IMR-90 (cell line): ENCODE measurements around the gene ATP10A. TPM values are rescaled to one million over a fixed set of nuclear protein-coding genes. Genes with fewer than 3 reads are reported as not detected.

Source experiments
- ATAC-seq: fragments of 200-7000 bp; cut with Tn5 transposase; 2 replicates; pipeline ENCODE4 v1.9.1; 2020; ENCODE audit warnings: low read depth, mild to moderate bottlenecking, moderate library complexity
- BruUV-seq: library from RNA; stranded (reverse); fragments of 400-500 nt; replicated peaks from 2 replicates; lab custom pipeline; 2021; lab: Mats Ljungman, UMichigan
- CTCF ChIA-PET: fragments of 300-600 bp; formaldehyde crosslinking; extraction: SDS; loops from one replicate; lab custom pipeline; 2021; ENCODE audit warnings: antibody characterized with exemption; lab: Yijun Ruan, JAX
- POLR2A ChIA-PET: fragments of 300-600 bp; sonication (Branson Sonifier 250); formaldehyde crosslinking; loops from one replicate; lab custom pipeline; 2022; ENCODE audit warnings: antibody characterized with exemption; ENCODE audit not compliant: unreplicated experiment; lab: Charles Lee
- DNase-seq: peaks from one replicate; pipeline ENCODE4 v3.0.0; 2013
- H2AFZ ChIP-seq: replicated peaks from 2 replicates; pipeline ENCODE3; 2013; ENCODE audit warnings: low read length, mild to moderate bottlenecking; ENCODE audit not compliant: poor library complexity
- H2AK5ac ChIP-seq: 2 replicates; pipeline ENCODE4 v1.6.1; 2013; ENCODE audit warnings: low read depth, low read length, inconsistent platforms
- H2AK9ac ChIP-seq: replicated peaks from 2 replicates; pipeline ENCODE3; 2013; ENCODE audit warnings: mild to moderate bottlenecking, low read depth, low read length, moderate library complexity; ENCODE audit not compliant: poor library complexity
- H2BK120ac ChIP-seq: 2 replicates; pipeline ENCODE4 v1.6.1; 2013; ENCODE audit warnings: low read depth, low read length, inconsistent platforms
- H2BK15ac ChIP-seq: 3 replicates; pipeline ENCODE4 v1.6.1; 2013; ENCODE audit warnings: low read depth, low read length, inconsistent platforms
- H2BK20ac ChIP-seq: 2 replicates; pipeline ENCODE4 v1.6.1; 2013; ENCODE audit warnings: low read depth, mild to moderate bottlenecking, inconsistent platforms, low read length, moderate library complexity
- H2BK5ac ChIP-seq: 2 replicates; pipeline ENCODE4 v1.6.1; 2013; ENCODE audit warnings: mild to moderate bottlenecking, low read depth, low read length, inconsistent platforms; ENCODE audit not compliant: poor library complexity, severe bottlenecking
- H3K14ac ChIP-seq: replicated peaks from 2 replicates; pipeline ENCODE4 v1.6.1; 2013; ENCODE audit warnings: low read depth, low read length, inconsistent platforms
- H3K18ac ChIP-seq: 2 replicates; pipeline ENCODE4 v1.6.1; 2013; ENCODE audit warnings: low read depth, low read length, control low read depth
- H3K23ac ChIP-seq: 2 replicates; pipeline ENCODE4 v1.6.1; 2013; ENCODE audit warnings: low read depth, low read length, inconsistent platforms
- H3K27ac ChIP-seq: 2 replicates; pipeline ENCODE4 v1.5.1; 2013; ENCODE audit warnings: mild to moderate bottlenecking, control low read depth, low read length; ENCODE audit not compliant: insufficient read depth
- H3K27me3 ChIP-seq: 2 replicates; pipeline ENCODE4 v1.6.1; 2013; ENCODE audit warnings: low read length; ENCODE audit not compliant: control insufficient read depth, insufficient read depth
- H3K36me3 ChIP-seq: 2 replicates; pipeline ENCODE4 v1.6.1; 2013; ENCODE audit warnings: low read length, mixed read lengths; ENCODE audit not compliant: control insufficient read depth, insufficient read depth
- H3K4ac ChIP-seq: 2 replicates; pipeline ENCODE4 v1.6.1; 2013; ENCODE audit warnings: low read depth, low read length, inconsistent platforms
- H3K4me1 ChIP-seq: 2 replicates; pipeline ENCODE4 v1.6.1; 2013; ENCODE audit warnings: low read length, mixed read lengths; ENCODE audit not compliant: control insufficient read depth, insufficient read depth
- H3K4me2 ChIP-seq: 2 replicates; pipeline ENCODE4 v1.6.1; 2013; ENCODE audit warnings: low read depth, mild to moderate bottlenecking, control low read depth, low read length, moderate library complexity
- H3K4me3 ChIP-seq: 2 replicates; pipeline ENCODE4 v1.5.1; 2013; ENCODE audit warnings: low read depth, mild to moderate bottlenecking, control low read depth, low read length, moderate library complexity; ENCODE audit not compliant: insufficient read depth
- H3K56ac ChIP-seq: 2 replicates; pipeline ENCODE4 v1.6.1; 2013; ENCODE audit warnings: low read length, inconsistent platforms; ENCODE audit not compliant: insufficient read depth; ENCODE audit errors: extremely low read depth
- H3K79me1 ChIP-seq, 2 experiments: 2 replicates each; pipeline ENCODE4 v1.6.1; 2013; ENCODE audit warnings: low read length in 2 of 2, inconsistent platforms in 1 of 2, low read depth in 1 of 2
- H3K9ac ChIP-seq: 2 replicates; pipeline ENCODE4 v1.6.1; 2013; ENCODE audit warnings: low read depth, low read length, control low read depth
- H3K9me1 ChIP-seq: 2 replicates; pipeline ENCODE4 v1.6.1; 2013; ENCODE audit warnings: low read length, inconsistent platforms; ENCODE audit not compliant: insufficient read depth
- H3K9me3 ChIP-seq: 2 replicates; pipeline ENCODE4 v1.6.1; 2013; ENCODE audit warnings: low read length; ENCODE audit not compliant: control insufficient read depth, insufficient read depth
- H4K20me1 ChIP-seq: 2 replicates; pipeline ENCODE4 v1.6.1; 2013; ENCODE audit warnings: low read length, inconsistent platforms; ENCODE audit not compliant: insufficient read depth
- H4K5ac ChIP-seq: 2 replicates; pipeline ENCODE4 v1.6.1; 2013; ENCODE audit warnings: mild to moderate bottlenecking, low read depth, low read length, control low read depth
- H4K8ac ChIP-seq, 2 experiments: 2 replicates each; pipeline ENCODE4 v1.6.1; 2013; ENCODE audit warnings: low read depth in 2 of 2, low read length in 2 of 2, control low read depth in 1 of 2, inconsistent platforms in 1 of 2
- H4K91ac ChIP-seq: 2 replicates; pipeline ENCODE4 v1.6.1; 2013; ENCODE audit warnings: low read depth, low read length, inconsistent platforms; ENCODE audit not compliant: insufficient read depth
- BHLHE40 ChIP-seq: fragments of 150-350 bp; IDR thresholded peaks from 2 replicates; pipeline ENCODE4 v1.6.1; 2016; ENCODE audit warnings: mild to moderate bottlenecking, low read depth, low read length
- CEBPB ChIP-seq: IDR thresholded peaks from 2 replicates; pipeline ENCODE4 v1.6.1; 2012; ENCODE audit warnings: low read depth, low read length, improper control_type of control experiment
- CTCF ChIP-seq: conservative IDR thresholded peaks from 2 replicates; pipeline ENCODE4 v1.5.1; 2012; ENCODE audit warnings: mild to moderate bottlenecking, low read depth, low read length, improper control_type of control experiment
- ELK1 ChIP-seq: fragments of 150-350 bp; IDR thresholded peaks from 2 replicates; pipeline ENCODE4 v1.6.1; 2016; ENCODE audit warnings: low read depth, mild to moderate bottlenecking, low read length, moderate library complexity, borderline replicate concordance
- FOS ChIP-seq: fragments of 150-350 bp; IDR thresholded peaks from 2 replicates; pipeline ENCODE4 v1.6.1; 2016; ENCODE audit warnings: low read depth, low read length
- MAZ ChIP-seq: IDR thresholded peaks from 2 replicates; pipeline ENCODE4 v1.6.1; 2012; ENCODE audit warnings: low read depth, mild to moderate bottlenecking, low read length, improper control_type of control experiment, moderate library complexity, borderline replicate concordance
- MXI1 ChIP-seq: IDR thresholded peaks from 2 replicates; pipeline ENCODE4 v1.6.1; 2012; ENCODE audit warnings: low read depth, mild to moderate bottlenecking, low read length, moderate library complexity, borderline replicate concordance
- NFE2L2 ChIP-seq: fragments of 150-350 bp; IDR thresholded peaks from 2 replicates; pipeline ENCODE4 v1.6.1; 2016; ENCODE audit warnings: low read depth, mild to moderate bottlenecking, low read length
- POLR2A ChIP-seq: IDR thresholded peaks from 2 replicates; pipeline ENCODE4 v1.6.1; 2012; ENCODE audit warnings: mild to moderate bottlenecking, low read depth, low read length
- RAD21 ChIP-seq: IDR thresholded peaks from 2 replicates; pipeline ENCODE4 v1.6.1; 2012; ENCODE audit warnings: low read length, improper control_type of control experiment
- RCOR1 ChIP-seq: IDR thresholded peaks from 2 replicates; pipeline ENCODE4 v1.6.1; 2012; ENCODE audit warnings: mild to moderate bottlenecking, low read length, improper control_type of control experiment; ENCODE audit not compliant: insufficient replicate concordance
- RFX5 ChIP-seq: IDR thresholded peaks from 2 replicates; pipeline ENCODE4 v1.8.0; 2012; ENCODE audit warnings: low read depth, mild to moderate bottlenecking, low read length, moderate library complexity
- SMC3 ChIP-seq: fragments of 150-350 bp; IDR thresholded peaks from 2 replicates; pipeline ENCODE4 v1.6.1; 2016; ENCODE audit warnings: low read depth, mild to moderate bottlenecking, antibody characterized with exemption, low read length, moderate library complexity
- USF2 ChIP-seq: fragments of 150-350 bp; IDR thresholded peaks from 2 replicates; pipeline ENCODE4 v1.6.1; 2017; ENCODE audit warnings: mild to moderate bottlenecking, antibody characterized with exemption, low read length, low read depth
- WGBS, 2 experiments: methylation state at CpG; one replicate each; pipeline versions ENCODE4 v1.1.5 to v1.1.7; 2013; ENCODE audit warnings: missing lambda C conversion rate in 2 of 2; ENCODE audit not compliant: insufficient read length in 1 of 2; ENCODE audit errors: extremely low coverage in 2 of 2; 5-methylcytosine and 5-hydroxymethylcytosine counted together
- dilution Hi-C: fragments of 300-500 bp; cut with HindIII; formaldehyde crosslinking; loops from one replicate; pipeline ENCODE4 v1.14.3; 2018; ENCODE audit warnings: low sequenced_read_pairs; ENCODE audit not compliant: unreplicated experiment
- in situ Hi-C: fragments of 300-500 bp; cut with MboI; formaldehyde crosslinking; loops from 3 replicates; pipeline ENCODE4 v1.14.3; 2019; ENCODE audit warnings: low sequenced_read_pairs, inconsistent platforms, mixed read lengths
- intact Hi-C: fragments of 100-400 bp; cut with micrococcal nuclease; formaldehyde crosslinking; loops from 2 replicates; pipeline ENCODE4 v1.10.0; 2022
- polyA plus RNA-seq, 3 experiments: library from polyadenylated mRNA; depleted of rRNA; stranded (reverse); fragments of >200 nt; gene quantifications; 2 replicates each; pipeline ENCODE4 v1.2.3, GENCODE V29; 2012; ENCODE audit warnings: low replicate concordance in 1 of 3
- total RNA-seq: library from RNA; depleted of rRNA; stranded (reverse); fragments of >200 nt; gene quantifications from 2 replicates; pipeline ENCODE4 v1.2.3, GENCODE V29; 2012

Gene ATP10A
- total and polyA plus RNA-seq, 2 of the 4 experiments (the other 2 are of a cell fraction), result 13.8 to 16.0 TPM

- Histone ChIP-seq H2BK5ac (no peak overlapping the region), H3K79me1 (no peaks in the 10 kb centered on the region), H3K14ac (no peak overlapping the region), H3K18ac (no peak overlapping the region), H2AK9ac (no peak overlapping the region), H2BK20ac (no peak overlapping the region), H3K9me3 (no peaks in the 10 kb centered on the region), H3K23ac (no peak overlapping the region), H2AK5ac (no peak overlapping the region), H3K56ac (no peak overlapping the region), H2AFZ (no peak overlapping the region), H4K5ac (no peak overlapping the region), H3K4me2 (no peak overlapping the region), H2BK120ac (no peak overlapping the region), H4K91ac (no peak overlapping the region), H3K27ac (no peak overlapping the region), H3K36me3 (no peaks in the 10 kb centered on the region), H3K27me3 (no peaks in the 10 kb centered on the region), H4K20me1 (no peaks in the 10 kb centered on the region), H2BK15ac (no peak overlapping the region), H3K4ac (no peak overlapping the region), H3K9me1 (peaks cover 5% of the 10 kb centered on the region; the same call in 1 of the 2 replicates), H4K8ac (no peak overlapping the region), H3K9ac (no peak overlapping the region), H3K4me3 (no peak overlapping the region), H3K4me1 (peaks cover 2% of the 10 kb centered on the region; the same call in 1 of the 2 replicates)
- dilution Hi-C loops, result no loop called here
- ChIA-PET POLR2A (no interaction called here), CTCF (interaction anchor here (0.6 kb wide), 1 partner anchor 1014 kb away, joined by 3 read pairs; no protein-coding TSS in a partner anchor)
- no peak for ATAC-seq
- no peak for DNase-seq
- in situ Hi-C loops, result no loop called here
- BruUV-seq, result no TSS peak
- WGBS, 2 experiments, result 88% methylated on average over 2 of the region's 9 CpGs; no CpG with 5 or more reads in 1 of the 2 experiments
- TF ChIP-seq CTCF, result no peak
- TF ChIP-seq MXI1, result no peak
- TF ChIP-seq USF2, result no peak
- no peak for TF ChIP-seq SMC3
- TF ChIP-seq CEBPB, result no peak
- TF ChIP-seq ELK1, result no peak
- TF ChIP-seq POLR2A, result no peak
- no peak for TF ChIP-seq RAD21
- TF ChIP-seq MAZ, result no peak
- TF ChIP-seq NFE2L2, result no peak
- TF ChIP-seq RFX5, result no peak
- no peak for TF ChIP-seq RCOR1
- TF ChIP-seq BHLHE40, result no peak
- no peak for TF ChIP-seq FOS
- intact Hi-C loops, result no loop called here
These were observed 189.8 kb downstream of the ATP10A start for GRCh38 chr15:25673351-25673750.
